ENCODE data around the gene PARVB.

GRCh38 chr22:44084044-44084772 lies 60.1 kb downstream of the PARVB start:
- TF ChIP-seq CTCF (tag by site-specific recombination; IDR thresholded peaks at IDR 0.05) = no peak
- TF ChIP-seq ZNF248 (tag by site-specific recombination; IDR thresholded peaks at IDR 0.05) = no peak
- TF ChIP-seq ZNF266 (tag by site-specific recombination; IDR thresholded peaks at IDR 0.05; ENCODE audit: low read depth) = no peak
- TF ChIP-seq PRDM10 (tag by site-specific recombination; IDR thresholded peaks at IDR 0.05) = no peak
- TF ChIP-seq ZNF155 (tag by site-specific recombination; IDR thresholded peaks at IDR 0.05) = no peak
- TF ChIP-seq ATF2 (tag by site-specific recombination; IDR thresholded peaks at IDR 0.05; ENCODE audit: low read depth) = no peak
- TF ChIP-seq PBX3 (CRISPR knock-in tag; IDR thresholded peaks at IDR 0.05) = no peak
- no peak for TF ChIP-seq ZBTB7A (tag by site-specific recombination; IDR thresholded peaks at IDR 0.05; ENCODE audit: low read depth)
- no peak for TF ChIP-seq ZBTB1 (tag by site-specific recombination; IDR thresholded peaks at IDR 0.05)
- TF ChIP-seq HIC1 (tag by site-specific recombination; IDR thresholded peaks at IDR 0.05) = no peak
- no peak for TF ChIP-seq TCF7L2 (IDR thresholded peaks at IDR 0.05; ENCODE audit: borderline replicate concordance, low read depth, low read length)

Measured in HEK293 (cell line).